ENCODE measurements around the gene SHISA8.

- TF ChIP-seq GATA3 (IDR thresholded peaks at IDR 0.05; ENCODE audit: low read depth, low read length) (no peak), GATA2 (IDR thresholded peaks at IDR 0.05; ENCODE audit: low read depth, low read length) (no peak)
Measured at GRCh38 chr22:41922940-41923594, 8.2 kb upstream of the SHISA8 start.
